Right atrium auricular region (tissue), 2 donors: ENCODE results near the gene CLDN24. TPM values are rescaled to one million over a fixed set of nuclear protein-coding genes. Genes with fewer than 3 reads are reported as not detected.

Experiments
- DNase-seq: peaks from one replicate; pipeline ENCODE4 v3.0.0-alpha.2; 2019; ENCODE audit warnings: low spot score
- H3K27ac ChIP-seq, 2 donors: fragments of 200-600 bp; sonication (generic); 1 replicate in 1 of 2; 2 replicates in 1 of 2; pipeline ENCODE4 v1.5.1; 2016 to 2019
- H3K27me3 ChIP-seq, 2 donors: fragments of 200-600 bp; sonication (generic); one replicate each; pipeline versions ENCODE4 v1.5.1 to v1.6.0; 2017 to 2019
- H3K36me3 ChIP-seq: fragments of 200-600 bp; sonication (generic); one replicate; pipeline ENCODE4 v1.5.1; 2016
- H3K4me1 ChIP-seq, 2 donors: fragments of 200-600 bp; sonication (generic); one replicate each; pipeline versions ENCODE4 v1.5.1 to v1.6.0; 2017 to 2019
- H3K4me3 ChIP-seq, 2 donors: fragments of 200-600 bp; sonication (generic); 1 replicate in 1 of 2; 2 replicates in 1 of 2; pipeline ENCODE4 v1.5.1; 2017 to 2019; ENCODE audit warnings: mild to moderate bottlenecking in 1 of 2, moderate library complexity in 1 of 2
- H3K9me3 ChIP-seq, 2 donors: fragments of 200-600 bp; sonication (generic); one replicate each; pipeline ENCODE4 v1.5.1; 2019
- CTCF ChIP-seq, 2 donors: fragments of 200-600 bp; sonication (generic); IDR thresholded peaks; one replicate each; pipeline ENCODE4 v1.5.1; 2019; ENCODE audit warnings: antibody characterized with exemption in 2 of 2
- total RNA-seq, 2 donors: library from RNA; depleted of rRNA; stranded (reverse); fragments of >200 nt; gene quantifications; one replicate each; pipeline ENCODE4 v1.1.0, GENCODE V29; 2016

CLDN24 gene
- total RNA-seq, 2 donors from 2014 or later, result not detected

GRCh38 chr4:183286590-183287308 lies 35.5 kb downstream of the CLDN24 start:
- DNase-seq, result no peak
- peaks cover 87% of the 10 kb centered on the region for H3K36me3 ChIP-seq
- H3K27me3 ChIP-seq, result no peaks in the 10 kb centered on the region
- H3K9me3 ChIP-seq, result no peaks in the 10 kb centered on the region
- no peak for TF ChIP-seq CTCF (IDR thresholded peaks at IDR 0.05)
- H3K4me1 ChIP-seq, result no peaks in the 10 kb centered on the region
- H3K27ac ChIP-seq, result no peak overlapping the region
- no peak overlapping the region for H3K4me3 ChIP-seq

GRCh38 chr4:183285886-183286285 lies 36.3 kb downstream of the CLDN24 start:
- H3K4me1 ChIP-seq, result no peaks in the 10 kb centered on the region
- H3K27ac ChIP-seq, result no peak overlapping the region
- no peaks in the 10 kb centered on the region for H3K9me3 ChIP-seq
- DNase-seq, result no peak
- no peaks in the 10 kb centered on the region for H3K27me3 ChIP-seq
- no peak for TF ChIP-seq CTCF (IDR thresholded peaks at IDR 0.05)
- peaks cover 90% of the 10 kb centered on the region for H3K36me3 ChIP-seq
- H3K4me3 ChIP-seq, result no peak overlapping the region

- Histone ChIP-seq H3K27me3 (no peaks in the 10 kb centered on the region), H3K27ac (no peak overlapping the region), H3K36me3 (peaks cover 88% of the 10 kb centered on the region), H3K4me1 (no peaks in the 10 kb centered on the region), H3K4me3 (no peak overlapping the region), H3K9me3 (no peaks in the 10 kb centered on the region)
- no peak for DNase-seq
- no peak for TF ChIP-seq CTCF (IDR thresholded peaks at IDR 0.05)
Observed at GRCh38 chr4:183284965-183285364, 37.3 kb downstream of the CLDN24 start.

- H3K27me3 ChIP-seq, result no peaks in the 10 kb centered on the region
- TF ChIP-seq CTCF (IDR thresholded peaks at IDR 0.05), result no peak
- no peaks in the 10 kb centered on the region for H3K4me1 ChIP-seq
- H3K4me3 ChIP-seq, result no peak overlapping the region
- no peak for DNase-seq
- H3K9me3 ChIP-seq, result no peaks in the 10 kb centered on the region
- H3K27ac ChIP-seq, result no peak overlapping the region
- H3K36me3 ChIP-seq, result peaks cover 83% of the 10 kb centered on the region
Observed at GRCh38 chr4:183284258-183284785, 37.9 kb downstream of the CLDN24 start.

- H3K27me3 ChIP-seq, result no peaks in the 10 kb centered on the region
- H3K4me1 ChIP-seq, result no peaks in the 10 kb centered on the region
- no peak for TF ChIP-seq CTCF (IDR thresholded peaks at IDR 0.05)
- H3K27ac ChIP-seq, result no peak overlapping the region
- H3K4me3 ChIP-seq, result no peak overlapping the region
- DNase-seq, result no peak
- H3K9me3 ChIP-seq, result peaks cover 5 to 32% of the 10 kb centered on the region in 2 donors
- peaks cover 40% of the 10 kb centered on the region for H3K36me3 ChIP-seq
Observed at GRCh38 chr4:183276106-183276505, 46.1 kb downstream of the CLDN24 start.
